H7 (cell line): ENCODE results near the gene PAPPA2. TPM values are rescaled to one million over a fixed set of nuclear protein-coding genes. Genes with fewer than 3 reads are reported as not detected.

Source experiments
- DNase-seq: peaks from one replicate; pipeline ENCODE4 v3.0.0; 2012
- H3K27me3 ChIP-seq: 2 replicates; pipeline ENCODE4 v1.6.0; 2011; ENCODE audit warnings: mild to moderate bottlenecking, low read length; ENCODE audit not compliant: control insufficient read depth, insufficient read depth
- H3K36me3 ChIP-seq: replicated peaks from 2 replicates; pipeline ENCODE4 v1.5.1; 2011; ENCODE audit warnings: low read length; ENCODE audit not compliant: control insufficient read depth, insufficient read depth
- H3K4me3 ChIP-seq: 2 replicates; pipeline ENCODE4 v1.5.1; 2011; ENCODE audit warnings: low read depth, mild to moderate bottlenecking, control low read depth, low read length, moderate library complexity; ENCODE audit not compliant: insufficient read depth
- total RNA-seq: library from RNA; depleted of rRNA; stranded (reverse); fragments of >200 nt; shearing (Covaris generic); gene quantifications from 2 replicates; pipeline ENCODE4 v1.2.3, GENCODE V29; 2014

The PAPPA2 gene
- total RNA-seq, 1 experiment from 2014 or later: 0.45 TPM

DNA sequence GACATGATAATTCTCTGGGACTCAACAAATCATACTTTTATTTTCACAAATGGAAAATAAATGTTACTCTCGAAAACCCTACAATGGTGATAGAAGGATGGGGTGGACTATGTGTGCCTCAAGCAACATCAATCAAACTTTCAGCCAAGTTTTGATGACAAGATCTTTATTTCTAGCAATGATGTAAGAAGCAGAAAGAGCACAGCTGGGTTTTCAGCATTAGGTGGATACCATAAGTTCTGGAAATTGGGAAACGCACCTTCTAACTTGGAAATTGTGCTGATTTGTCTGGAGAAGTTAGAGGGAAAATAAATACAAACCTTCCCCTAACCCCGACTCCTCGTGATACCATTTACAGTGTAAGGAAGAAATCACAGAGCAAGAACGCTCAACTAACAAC, 320.3 kb downstream of the PAPPA2 start:
- no peaks in the 10 kb centered on the region for H3K36me3 ChIP-seq
- H3K27me3 ChIP-seq: no peaks in the 10 kb centered on the region
- no peak overlapping the region for H3K4me3 ChIP-seq
- DNase-seq: no peak

DNA sequence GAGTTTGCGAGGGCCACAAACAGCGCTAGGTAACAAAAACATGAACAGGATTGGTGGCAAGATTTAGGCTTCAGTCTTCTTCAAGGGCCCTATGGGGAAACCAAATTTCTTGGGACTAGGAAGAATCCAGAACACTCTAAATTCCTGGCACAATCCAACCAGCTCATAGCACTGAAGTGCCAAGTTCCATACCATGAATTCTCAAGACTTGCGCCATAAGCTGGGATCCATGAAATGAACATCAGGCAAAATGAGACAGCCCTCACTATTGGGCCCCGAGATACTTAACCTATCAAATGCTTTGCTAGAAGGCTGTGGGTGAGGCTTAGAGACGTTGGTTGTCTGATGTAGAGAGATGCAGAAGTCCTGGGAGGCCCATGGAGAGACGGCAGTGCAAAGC, 322.1 kb downstream of the PAPPA2 start:
- Histone ChIP-seq H3K4me3 (no peak overlapping the region), H3K27me3 (no peaks in the 10 kb centered on the region), H3K36me3 (no peaks in the 10 kb centered on the region)
- no peak for DNase-seq

DNA sequence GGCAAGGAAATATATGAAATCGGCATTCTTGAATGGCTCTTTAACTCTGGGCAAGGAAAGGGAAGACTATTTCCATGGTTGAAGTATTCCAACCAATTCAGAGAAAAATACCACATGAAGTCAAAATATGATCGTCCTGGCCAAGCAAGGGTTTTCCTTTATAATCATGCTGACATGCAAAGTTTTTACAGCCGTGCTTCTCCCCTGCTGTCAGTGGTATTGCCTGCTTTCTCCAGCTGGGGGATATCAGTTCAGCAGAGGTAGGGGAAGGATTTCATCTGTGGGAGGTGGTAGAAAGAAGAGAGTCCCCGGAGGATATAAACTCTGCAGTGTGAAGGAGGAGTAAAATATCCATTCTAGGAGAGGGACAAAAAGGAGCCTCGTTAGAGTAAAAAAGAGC, 322.8 kb downstream of the PAPPA2 start:
- no peak overlapping the region for H3K4me3 ChIP-seq
- no peaks in the 10 kb centered on the region for H3K36me3 ChIP-seq
- DNase-seq: no peak
- no peaks in the 10 kb centered on the region for H3K27me3 ChIP-seq

DNA sequence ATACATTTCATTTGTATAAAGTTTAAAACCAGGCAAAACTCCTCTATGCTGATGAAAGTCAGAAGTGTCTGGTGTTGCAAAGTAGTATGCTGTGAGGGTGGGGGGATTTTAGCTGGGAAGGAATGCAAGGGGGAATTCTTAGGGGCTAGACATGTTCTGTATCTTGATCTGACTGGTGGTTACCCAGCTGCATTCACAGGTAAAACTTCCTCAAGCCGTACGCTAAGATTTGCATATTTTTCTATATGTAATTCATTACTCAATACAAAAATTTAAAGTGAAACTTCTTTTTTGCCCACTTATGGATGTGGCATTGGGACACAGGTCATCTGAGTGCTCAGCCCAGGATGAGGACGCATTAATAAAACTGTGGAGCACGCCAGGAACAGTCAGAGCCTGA, 323.3 kb downstream of the PAPPA2 start:
- Histone ChIP-seq H3K36me3 (no peaks in the 10 kb centered on the region), H3K4me3 (no peak overlapping the region)
- DNase-seq: no peak

DNA sequence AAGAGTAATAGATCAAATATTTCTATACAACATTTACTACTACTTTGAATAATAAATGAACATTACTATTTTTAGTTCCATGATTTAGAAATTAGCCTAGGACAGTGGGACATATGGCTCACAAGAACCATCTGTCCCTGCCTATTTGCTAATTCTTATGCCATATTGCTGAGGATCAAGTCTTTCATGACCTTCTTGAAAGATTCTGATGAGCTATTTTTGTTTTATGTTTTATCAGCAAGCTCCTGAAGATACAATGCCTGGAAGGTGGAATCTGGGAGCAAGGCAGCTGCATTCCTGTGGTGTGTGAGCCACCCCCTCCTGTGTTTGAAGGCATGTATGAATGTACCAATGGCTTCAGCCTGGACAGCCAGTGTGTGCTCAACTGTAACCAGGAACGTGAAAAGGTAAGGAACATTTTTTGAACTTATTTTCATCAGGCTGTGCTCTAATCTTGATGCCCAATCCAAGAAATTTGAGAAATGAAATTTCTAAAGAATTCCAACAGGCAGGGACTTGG, 326.7 kb downstream of the PAPPA2 start:
- DNase-seq: no peak
- H3K27me3 ChIP-seq: no peaks in the 10 kb centered on the region
- no peak overlapping the region for H3K4me3 ChIP-seq
- no peaks in the 10 kb centered on the region for H3K36me3 ChIP-seq

More for the DNA sequence above, 323.3 kb downstream of the PAPPA2 start:
- H3K27me3 ChIP-seq: no peaks in the 10 kb centered on the region

DNA sequence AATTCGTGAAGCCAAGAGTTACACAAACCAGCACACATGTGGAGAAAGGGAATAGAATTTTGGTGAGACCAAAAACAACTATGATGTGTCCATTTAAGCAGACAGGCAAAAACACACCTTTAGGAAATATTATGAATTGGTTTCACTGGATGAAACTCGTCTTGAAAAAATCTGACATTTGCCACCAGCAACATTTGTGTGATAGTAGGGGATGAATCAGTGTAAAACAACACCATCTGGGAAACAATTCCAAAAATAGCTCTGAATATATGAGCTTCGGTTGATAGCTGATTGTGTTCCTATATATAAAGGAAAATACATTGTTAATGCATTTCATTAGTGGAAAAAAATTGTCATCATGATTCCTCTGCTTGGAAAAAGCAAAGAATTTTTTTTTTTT, 327.8 kb downstream of the PAPPA2 start:
- Histone ChIP-seq H3K36me3 (no peaks in the 10 kb centered on the region), H3K4me3 (no peak overlapping the region), H3K27me3 (no peaks in the 10 kb centered on the region)
- no peak for DNase-seq

DNA sequence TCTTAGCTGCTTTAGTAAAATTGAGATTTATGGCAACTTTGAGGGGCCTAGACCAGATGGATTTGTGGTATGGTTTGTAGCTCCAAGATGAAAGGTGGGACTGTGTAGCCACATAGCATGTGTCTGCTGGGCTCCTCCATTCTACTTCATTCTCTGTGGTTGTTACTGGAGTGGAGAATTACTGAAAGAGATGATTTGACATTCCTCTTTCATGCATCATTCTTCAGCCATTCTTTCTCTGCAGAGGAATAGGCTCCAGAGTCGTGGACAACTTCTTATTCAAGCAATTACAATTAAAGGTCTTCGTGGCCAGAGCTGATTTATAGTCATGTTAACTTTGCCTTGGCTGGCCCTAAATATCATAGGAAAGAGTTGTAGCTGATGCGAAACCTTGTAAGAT, 328.9 kb downstream of the PAPPA2 start:
- no peak for DNase-seq
- no peaks in the 10 kb centered on the region for H3K27me3 ChIP-seq

DNA sequence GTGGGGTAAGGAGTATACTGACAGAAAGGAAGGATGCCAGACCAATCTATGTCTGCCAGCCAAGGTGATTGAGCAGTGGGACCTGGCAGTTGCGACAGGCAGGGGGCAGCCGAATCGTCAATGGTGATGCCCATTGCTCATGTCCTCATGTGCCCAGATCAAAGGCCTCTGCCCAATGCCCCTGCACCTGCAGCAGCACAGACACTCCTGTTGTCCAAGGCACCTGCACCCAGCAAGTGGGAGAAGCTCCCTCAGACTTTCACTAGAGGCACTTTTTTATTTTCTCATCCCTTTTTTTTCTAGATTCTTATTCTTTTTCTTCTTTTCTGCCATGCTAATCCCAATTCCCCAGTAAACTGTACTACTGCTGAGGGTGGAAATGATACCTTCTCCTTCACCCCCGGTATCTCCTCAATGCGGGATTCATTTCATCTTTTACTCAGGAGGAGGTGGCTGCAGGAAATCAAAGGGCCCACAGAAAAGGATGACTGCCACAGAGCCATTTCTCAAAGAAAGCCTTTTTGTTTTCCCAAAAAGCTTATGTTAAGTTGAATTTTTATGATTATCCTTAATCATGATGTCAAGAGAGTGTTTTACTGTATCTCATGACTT, 332.0 kb downstream of the PAPPA2 start:
- H3K36me3 ChIP-seq: no peaks in the 10 kb centered on the region
- DNase-seq: no peak

More for the DNA sequence above, 328.9 kb downstream of the PAPPA2 start:
- Histone ChIP-seq H3K4me3 (no peak overlapping the region), H3K36me3 (no peaks in the 10 kb centered on the region)

DNA sequence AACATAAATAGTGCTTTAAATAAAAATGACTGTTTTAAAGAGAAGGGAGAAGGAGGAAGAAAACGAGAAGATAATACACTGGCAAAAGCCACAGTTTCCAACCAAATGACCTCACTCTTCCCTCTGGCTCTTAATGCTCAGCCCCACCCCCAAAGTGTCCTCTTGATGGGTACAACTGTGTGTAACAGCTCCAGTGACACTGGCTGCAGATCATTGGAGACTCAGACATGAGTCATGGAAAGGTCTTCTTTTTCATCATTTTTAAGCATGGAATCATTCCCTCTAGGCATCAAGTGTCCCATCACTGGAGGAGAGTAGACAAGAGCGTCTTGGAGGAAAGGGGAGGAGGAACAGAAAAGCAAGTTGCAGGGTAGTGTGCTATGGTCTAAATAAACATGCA, 333.0 kb downstream of the PAPPA2 start:
- Histone ChIP-seq H3K27me3 (no peaks in the 10 kb centered on the region), H3K4me3 (no peak overlapping the region), H3K36me3 (no peaks in the 10 kb centered on the region)
- no peak for DNase-seq

More for the DNA sequence above, 332.0 kb downstream of the PAPPA2 start:
- H3K4me3 ChIP-seq: no peak overlapping the region
- no peaks in the 10 kb centered on the region for H3K27me3 ChIP-seq

DNA sequence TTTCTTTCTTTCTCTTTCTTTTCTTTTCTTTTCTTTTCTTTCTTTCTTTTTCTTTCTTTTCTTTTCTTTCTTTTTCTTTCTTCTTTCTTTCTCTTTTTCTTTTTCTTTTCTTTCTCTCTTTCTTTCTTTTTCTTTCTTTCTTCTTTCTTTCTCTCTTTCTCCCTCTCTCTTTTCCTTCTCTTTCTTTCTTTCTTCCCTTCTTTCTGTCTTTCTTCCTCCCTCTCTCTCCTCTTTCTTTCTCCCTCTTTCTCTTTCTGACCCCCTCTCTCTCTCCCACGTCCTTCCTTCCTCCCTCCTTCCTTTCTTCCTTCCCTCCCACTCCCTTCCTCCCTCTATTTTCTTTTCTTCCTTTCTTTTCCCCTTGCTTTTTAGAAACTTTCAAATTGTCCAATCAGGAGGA, 333.6 kb downstream of the PAPPA2 start:
- Histone ChIP-seq H3K4me3 (no peak overlapping the region), H3K27me3 (no peaks in the 10 kb centered on the region), H3K36me3 (no peaks in the 10 kb centered on the region)
- no peak for DNase-seq

DNA sequence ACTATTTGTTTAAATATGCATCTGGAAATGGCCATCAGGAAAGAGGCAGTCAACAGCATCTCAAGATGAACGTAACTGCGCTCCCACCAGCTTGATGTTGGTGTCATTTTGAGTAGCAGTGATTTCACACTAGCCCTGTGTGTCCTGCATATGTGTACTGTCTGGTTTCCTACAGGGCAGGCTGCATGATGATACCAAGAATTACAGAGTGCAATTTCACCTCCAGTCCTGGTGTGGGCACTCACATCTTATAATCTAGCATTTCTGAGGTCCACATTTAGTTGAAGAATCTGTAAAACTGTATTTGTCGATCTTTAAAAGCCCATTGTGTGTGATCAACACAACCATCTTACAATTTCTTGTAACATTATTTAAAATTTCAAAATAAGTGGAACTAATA, 336.4 kb downstream of the PAPPA2 start:
- Histone ChIP-seq H3K27me3 (no peaks in the 10 kb centered on the region), H3K36me3 (no peaks in the 10 kb centered on the region), H3K4me3 (no peak overlapping the region)
- no peak for DNase-seq

DNA sequence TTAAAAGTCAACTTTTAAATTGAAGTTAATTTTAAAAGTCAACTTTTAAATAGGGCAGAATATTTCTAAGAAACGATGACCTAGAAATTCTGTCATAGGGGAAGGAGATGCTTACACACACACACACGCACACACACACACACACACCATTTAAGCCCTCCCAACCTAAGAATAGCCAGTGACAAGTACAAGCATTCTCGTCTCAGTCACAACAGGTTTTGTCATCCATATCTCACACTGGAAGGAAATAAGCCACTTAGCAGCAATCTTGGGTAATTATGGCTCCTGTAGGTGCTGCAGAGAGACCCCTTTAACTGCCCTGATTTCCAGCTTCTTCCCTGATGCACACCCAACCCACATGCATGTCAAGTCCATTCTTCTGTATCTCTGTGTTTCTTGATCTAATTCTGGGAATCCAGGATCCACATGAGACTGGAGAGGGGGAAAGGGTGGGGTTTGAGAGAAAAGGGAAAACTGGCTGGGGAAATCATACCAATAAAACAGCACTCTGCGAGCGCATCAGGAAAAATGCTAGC, 338.1 kb downstream of the PAPPA2 start:
- Histone ChIP-seq H3K4me3 (no peak overlapping the region), H3K36me3 (no peaks in the 10 kb centered on the region), H3K27me3 (no peaks in the 10 kb centered on the region)
- no peak for DNase-seq

DNA sequence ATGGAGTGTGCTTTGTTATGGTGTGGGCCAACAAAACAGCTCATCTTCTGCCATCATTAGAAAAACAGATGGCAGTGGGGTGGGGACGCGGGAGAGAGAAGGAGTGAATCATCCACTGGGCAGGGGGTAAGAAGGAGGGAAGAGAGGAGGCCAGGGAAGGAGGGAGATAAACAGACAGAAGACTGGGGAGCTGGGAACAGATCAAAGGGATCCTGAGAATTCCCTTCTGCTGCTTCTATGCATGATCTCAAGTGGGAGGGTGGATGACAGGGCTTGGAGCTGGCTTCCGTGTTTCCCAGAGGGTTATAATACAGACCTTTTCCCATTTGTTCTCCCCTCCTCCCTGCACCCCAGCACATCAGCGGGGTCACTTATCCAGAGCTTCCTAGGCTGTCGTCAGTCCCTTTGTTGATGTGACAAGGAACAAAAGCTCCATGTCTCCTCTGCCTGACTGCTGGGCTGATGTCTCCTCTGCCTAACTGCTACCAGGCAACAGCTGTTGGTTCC, 338.6 kb downstream of the PAPPA2 start:
- Histone ChIP-seq H3K36me3 (no peaks in the 10 kb centered on the region), H3K27me3 (no peaks in the 10 kb centered on the region), H3K4me3 (no peak overlapping the region)
- no peak for DNase-seq

DNA sequence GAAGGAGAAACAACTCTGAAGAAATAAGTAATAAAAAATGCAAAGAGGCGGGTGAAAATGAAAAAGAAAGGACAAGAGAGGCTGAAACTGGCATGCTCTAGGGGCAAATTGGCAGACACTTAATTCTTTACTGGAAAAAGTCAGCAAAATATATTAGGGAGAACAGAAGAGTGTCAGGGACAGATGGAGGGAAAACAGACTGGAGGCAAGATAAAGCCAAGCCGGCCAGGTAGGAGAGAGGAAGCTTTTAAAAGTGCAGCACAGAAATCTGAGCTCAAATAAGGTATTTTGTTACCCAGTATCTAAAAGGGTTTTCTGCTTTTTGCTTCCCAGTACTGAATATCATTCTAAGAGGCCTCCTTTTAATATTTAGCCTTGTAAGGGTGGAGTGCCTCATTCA, 339.3 kb downstream of the PAPPA2 start:
- no peak for DNase-seq
- Histone ChIP-seq H3K4me3 (no peak overlapping the region), H3K27me3 (no peaks in the 10 kb centered on the region), H3K36me3 (no peaks in the 10 kb centered on the region)

DNA sequence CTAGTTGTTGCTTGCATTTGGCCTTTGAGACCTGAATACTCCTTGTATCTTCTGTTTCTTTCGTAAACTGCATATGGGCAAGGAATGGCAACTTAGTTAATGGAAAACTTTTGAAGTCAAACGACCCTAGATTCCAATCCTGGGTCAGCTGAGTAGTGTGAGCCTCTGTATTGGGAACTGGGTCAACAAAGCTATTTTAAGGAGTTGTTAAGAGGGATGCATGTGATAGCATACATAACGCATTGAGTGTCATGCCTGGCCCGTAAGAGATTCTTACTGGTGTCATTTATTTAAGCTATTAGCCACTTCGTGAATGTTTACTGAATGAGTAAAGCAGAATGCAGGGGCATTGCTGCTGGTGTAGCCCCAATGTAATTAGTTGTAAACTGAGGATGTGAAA, 340.1 kb downstream of the PAPPA2 start:
- no peak for DNase-seq
- Histone ChIP-seq H3K27me3 (no peaks in the 10 kb centered on the region), H3K4me3 (no peak overlapping the region), H3K36me3 (no peaks in the 10 kb centered on the region)
